Fibroblast of villous mesenchyme (primary cell): ENCODE results near the gene KDM4C. TPM values are rescaled to one million over a fixed set of nuclear protein-coding genes. Genes with fewer than 3 reads are reported as not detected.
"Not testable (repeated sequence)": the region's sequence is repeated elsewhere in the genome, so short reads cannot be mapped to it uniquely, and the experiment has no call there.

ENCODE experiments used
- DNase-seq: peaks from one replicate; pipeline ENCODE4 v3.0.0-alpha.2; 2010; ENCODE audit warnings: low read depth
- H3K4me3 ChIP-seq: 2 replicates; pipeline ENCODE4 v1.5.1; 2011; ENCODE audit warnings: low read depth, mild to moderate bottlenecking, low read length
- CTCF ChIP-seq: IDR thresholded peaks from 2 replicates; pipeline ENCODE4 v1.5.1; 2012; ENCODE audit warnings: low read depth, mild to moderate bottlenecking, low read length; ENCODE audit not compliant: insufficient read depth
- total RNA-seq: library from RNA; depleted of rRNA; stranded (reverse); fragments of >200 nt; gene quantifications from 2 replicates; pipeline ENCODE4 v1.2.3, GENCODE V29; 2012

KDM4C gene
- total RNA-seq, 1 donor, result 31.1 TPM

DNA sequence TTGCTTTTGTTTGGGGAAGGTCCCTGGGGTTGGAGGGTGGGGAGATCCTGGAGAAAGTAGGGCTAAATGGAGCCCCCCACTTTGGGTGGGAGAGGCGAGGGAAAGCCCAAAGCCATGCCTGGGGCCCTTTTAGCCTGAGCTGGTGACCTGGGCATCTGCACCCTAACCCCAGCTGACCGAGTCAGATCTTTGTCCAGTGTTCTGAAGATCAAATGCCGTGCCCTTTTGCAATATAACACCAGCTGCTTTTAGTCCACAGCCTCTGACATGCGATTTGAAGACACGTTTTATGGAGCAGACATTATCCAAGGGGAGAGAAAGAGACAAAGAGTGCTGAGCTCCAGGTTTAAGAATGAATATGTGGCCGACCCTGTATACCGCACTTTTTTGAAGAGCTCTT is 416.5 kb downstream of the KDM4C start:
- no peak for TF ChIP-seq CTCF
- no peak overlapping the region for H3K4me3 ChIP-seq
- DNase-seq, result no peak

DNA sequence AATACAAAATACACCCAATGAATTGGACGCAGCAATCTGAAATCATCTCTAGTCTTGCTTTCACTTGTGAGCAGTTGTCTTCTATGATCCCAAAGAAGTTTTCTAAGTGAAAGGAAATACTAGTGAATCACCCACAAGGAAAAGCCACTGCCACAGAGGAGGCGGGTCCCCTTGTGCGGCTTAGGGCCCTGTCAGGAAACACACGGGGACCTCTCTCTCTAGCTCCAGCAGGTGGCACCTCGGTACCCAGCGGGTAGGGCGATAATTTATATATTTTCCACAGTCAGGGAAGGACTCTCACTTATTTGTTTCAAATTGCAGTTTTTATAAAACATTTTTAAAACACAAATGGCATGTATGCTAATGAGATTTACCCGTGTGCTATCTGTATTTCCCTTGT is 417.1 kb downstream of the KDM4C start:
- H3K4me3 ChIP-seq, result no peak overlapping the region
- no peak for DNase-seq
- no peak for TF ChIP-seq CTCF

DNA sequence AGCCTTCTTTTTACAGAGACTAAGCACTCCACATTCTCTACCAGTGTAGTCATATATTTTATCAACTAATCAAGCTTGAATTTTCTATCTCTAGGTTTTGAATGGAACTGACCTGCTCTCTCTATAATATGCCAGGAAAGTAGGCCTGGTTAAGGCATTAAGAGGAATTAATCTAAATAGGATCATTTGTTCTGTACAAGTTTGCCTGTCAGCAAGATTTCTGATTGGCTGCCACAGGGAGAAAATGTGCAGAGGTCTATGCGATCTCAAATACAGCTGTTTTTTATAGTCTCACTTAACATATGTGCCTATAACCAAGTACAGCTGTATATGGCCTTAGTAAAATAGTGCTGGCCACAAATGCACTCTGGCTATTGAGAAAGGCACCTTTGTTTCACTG is 418.8 kb downstream of the KDM4C start:
- H3K4me3 ChIP-seq, result no peak overlapping the region
- DNase-seq, result no peak
- TF ChIP-seq CTCF, result no peak

DNA sequence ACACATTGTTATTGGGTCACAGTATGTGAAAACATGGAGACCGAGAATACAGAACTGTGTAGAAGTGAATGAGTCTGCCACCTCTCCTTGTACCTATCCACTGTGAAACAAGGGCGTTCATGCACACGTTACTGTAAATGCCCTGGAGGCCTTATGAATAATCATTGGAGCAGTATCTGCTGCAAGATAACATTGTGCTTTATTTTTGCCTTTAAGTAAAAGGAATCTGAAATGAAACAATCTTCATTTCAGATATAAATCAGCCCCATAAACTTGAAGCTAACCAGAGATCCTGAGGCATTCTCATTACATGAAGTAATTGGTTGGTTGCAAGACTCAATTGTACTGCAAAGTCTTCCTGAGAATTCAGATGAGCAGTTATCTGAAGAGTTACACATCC is 419.6 kb downstream of the KDM4C start:
- peak; percentile 78 for DNase-seq
- H3K4me3 ChIP-seq, result no peak overlapping the region
- TF ChIP-seq CTCF, result no peak

- TF ChIP-seq CTCF, result no peak
Measured at GRCh38 chr9:7178729-7179128, 421.0 kb downstream of the KDM4C start.

DNA sequence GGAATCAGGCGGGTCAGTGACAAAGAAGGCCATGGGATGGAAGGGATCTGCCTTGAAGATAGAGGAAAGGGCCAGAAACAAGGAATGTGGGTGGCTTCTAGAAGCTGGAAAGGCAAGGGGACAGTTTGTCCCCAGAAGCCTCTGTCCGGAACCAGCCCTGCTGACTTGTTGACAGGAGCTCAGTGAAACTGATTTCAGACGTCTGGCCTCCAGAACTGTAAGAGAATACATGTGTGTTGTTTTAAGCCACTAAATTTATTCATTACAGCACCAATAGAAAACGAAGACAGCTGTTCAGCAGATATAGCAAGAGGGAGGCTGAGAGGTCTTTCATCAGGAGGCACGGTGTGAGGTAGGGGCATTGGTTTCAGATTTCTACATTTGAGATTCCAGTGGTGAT is 422.5 kb downstream of the KDM4C start:
- no peak for DNase-seq
- no peak for TF ChIP-seq CTCF
- H3K4me3 ChIP-seq, result no peak overlapping the region

More at GRCh38 chr9:7178729-7179128, 421.0 kb downstream of the KDM4C start:
- H3K4me3 ChIP-seq, result no peak overlapping the region
- no peak for DNase-seq

DNA sequence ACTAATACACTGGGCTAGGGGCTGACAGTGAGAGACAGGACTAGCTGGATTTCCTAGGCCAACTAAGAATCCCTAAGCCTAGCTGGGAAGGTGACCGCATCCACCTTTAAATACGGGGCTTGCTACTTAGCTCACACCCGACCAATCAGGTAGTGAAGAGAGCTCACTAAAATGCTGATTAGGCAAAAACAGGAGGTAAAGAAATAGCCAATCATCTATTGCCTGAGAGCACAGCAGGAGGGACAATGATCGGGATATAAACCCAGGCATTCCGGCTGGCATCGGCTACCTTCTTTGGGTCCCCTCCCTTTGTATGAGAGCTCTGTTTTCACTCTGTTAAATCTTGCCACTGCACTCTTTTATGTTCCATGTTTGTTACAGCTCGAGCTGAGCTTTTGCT is 425.4 kb downstream of the KDM4C start:
- DNase-seq, H3K4me3 ChIP-seq: not testable (repeated sequence)

DNA sequence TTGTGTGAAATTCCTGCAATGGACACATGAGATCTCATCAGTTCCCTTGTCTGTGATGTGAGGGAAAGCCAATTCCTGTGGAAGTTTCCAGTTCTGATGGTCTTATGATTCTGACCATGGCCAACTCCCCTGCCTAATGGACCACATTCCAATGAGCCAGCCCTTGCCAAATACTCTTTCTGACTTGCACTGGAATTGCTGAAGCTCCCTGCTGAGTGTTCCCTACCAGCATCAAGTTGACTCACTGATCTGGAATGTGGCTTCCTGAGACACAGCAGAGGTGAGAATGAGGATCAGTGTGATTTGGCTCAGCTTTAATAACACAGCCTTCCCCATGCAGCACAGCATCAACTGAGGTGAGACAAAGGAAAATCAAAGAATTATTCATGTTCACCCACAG is 427.8 kb downstream of the KDM4C start:
- TF ChIP-seq CTCF, result no peak
- DNase-seq, result peak; percentile 65
- no peak overlapping the region for H3K4me3 ChIP-seq
